Right lung (tissue), 5 donors: ENCODE results near the gene NAT8L. TPM values are rescaled to one million over a fixed set of nuclear protein-coding genes. Genes with fewer than 3 reads are reported as not detected.

Experiments
- polyA plus RNA-seq, 5 donors: library from polyadenylated mRNA; unstranded; fragments of 120-200 nt; gene quantifications; one replicate each; pipeline versions ENCODE4 v1.2.1 to v1.2.3, GENCODE V29; 2013; ENCODE audit warnings: inconsistent platforms in 1 of 5, low replicate concordance in 1 of 5; ENCODE audit not compliant: insufficient read length in 5 of 5, insufficient read depth in 1 of 5

Gene NAT8L
- polyA plus RNA-seq, 5 donors: 2.8 to 7.7 (median 4.1) TPM

Other genes with a start within 250 kb of the NAT8L start
- gene LETM1, start 203.2 kb upstream of the NAT8L start, polyA plus RNA-seq: 10 to 100 TPM; 13.9 to 27.4 (median 21.6) TPM
- 10 to 100 TPM; 56.4 to 96.7 (median 78.2) TPM for gene NSD2, start 187.9 kb upstream of the NAT8L start, polyA plus RNA-seq
- gene NELFA, start 50.4 kb upstream of the NAT8L start, polyA plus RNA-seq: 10 to 100 TPM; 24.6 to 42.7 (median 33.8) TPM
- gene HAUS3, start 182.8 kb downstream of the NAT8L start, polyA plus RNA-seq: 10 to 100 TPM; 17.9 to 27.4 (median 25.0) TPM
- gene POLN, start 182.8 kb downstream of the NAT8L start, polyA plus RNA-seq: 1 to 10 TPM; 3.0 to 4.6 (median 3.7) TPM
- gene MXD4, start 202.8 kb downstream of the NAT8L start, polyA plus RNA-seq: 100 to 1,000 TPM in 1 of 5 donors, 10 to 100 TPM in 4; 66.2 to 116 (median 79.0) TPM